Peyer's patch (tissue), 4 donors: ENCODE results near the gene ELAVL1. TPM values are rescaled to one million over a fixed set of nuclear protein-coding genes. Genes with fewer than 3 reads are reported as not detected.

Experiments
- DNase-seq, 3 donors: peaks; one replicate each; pipeline ENCODE4 v3.0.0-alpha.2; 2017 to 2019
- H3K27ac ChIP-seq, 4 donors: fragments of 200-600 bp; sonication (generic); one replicate each; pipeline ENCODE4 v1.5.1; 2016 to 2019
- H3K27me3 ChIP-seq, 2 donors: fragments of 200-600 bp; sonication (generic); one replicate each; pipeline ENCODE4 v1.5.1; 2019
- H3K36me3 ChIP-seq, 3 donors: fragments of 200-600 bp; sonication (generic); one replicate each; pipeline ENCODE4 v1.5.1; 2016 to 2019
- H3K4me1 ChIP-seq, 4 donors: fragments of 200-600 bp; sonication (generic); one replicate each; pipeline ENCODE4 v1.5.1; 2016 to 2019
- H3K4me3 ChIP-seq, 4 donors: fragments of 200-600 bp; sonication (generic); 1 replicate in 3 of 4; 2 replicates in 1 of 4; pipeline ENCODE4 v1.5.1; 2016 to 2019; ENCODE audit warnings: mild to moderate bottlenecking in 1 of 4
- H3K9me3 ChIP-seq, 4 donors: fragments of 200-600 bp; sonication (generic); one replicate each; pipeline ENCODE4 v1.5.1; 2016 to 2019; ENCODE audit warnings: mild to moderate bottlenecking in 1 of 4
- CTCF ChIP-seq, 6 experiments: fragments of 450-650 bp in 4 of 6; fragments of 200-600 bp in 2 of 6; sonication (generic) in 1 of 6; IDR thresholded peaks; one replicate each; pipeline ENCODE4 v1.5.1; 2017 to 2019; ENCODE audit warnings: antibody characterized with exemption in 6 of 6, mild to moderate bottlenecking in 3 of 6, moderate library complexity in 1 of 6
- POLR2A ChIP-seq, 2 donors: fragments of 450-650 bp; IDR thresholded peaks; one replicate each; pipeline ENCODE4 v1.5.1; 2017; ENCODE audit warnings: antibody characterized with exemption in 2 of 2, mild to moderate bottlenecking in 2 of 2, moderate library complexity in 2 of 2
- total RNA-seq, 4 donors: library from RNA; depleted of rRNA; stranded (reverse); fragments of >200 nt; gene quantifications; one replicate each; pipeline ENCODE4 v1.1.0, GENCODE V29; 2016

The ELAVL1 gene
- total RNA-seq, 4 donors from 2014 or later = 21.0 to 41.7 (median 25.9) TPM

DNA sequence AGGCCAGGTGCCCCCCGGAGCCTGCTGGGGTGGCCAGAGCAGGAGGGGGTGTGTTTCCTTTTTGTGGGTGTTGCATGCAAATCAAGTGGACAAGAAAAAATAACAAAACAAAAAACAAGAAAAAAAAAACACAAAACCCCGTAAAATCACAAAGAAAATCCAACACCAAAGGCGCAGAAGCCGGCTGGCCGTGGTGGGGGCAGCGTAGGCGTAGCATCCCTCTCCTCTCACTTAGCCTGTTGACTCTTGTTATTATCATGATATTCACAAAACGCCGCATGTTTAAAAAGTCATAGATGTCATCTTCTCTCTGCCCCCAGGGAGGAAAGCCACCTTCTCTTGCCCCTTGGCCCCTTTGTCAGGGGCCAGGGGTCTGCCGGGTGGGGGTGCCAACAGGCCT, 91.8 kb downstream of the ELAVL1 start:
- TF ChIP-seq CTCF (IDR thresholded peaks at IDR 0.05) (no peak), POLR2A (IDR thresholded peaks at IDR 0.05) (no peak)
- peaks cover 0 to 45% (median 0%) of the 10 kb centered on the region in 3 donors for H3K36me3 ChIP-seq
- no peak for DNase-seq
- H3K9me3 ChIP-seq = no peaks in the 10 kb centered on the region
- H3K27ac ChIP-seq = no peak overlapping the region
- H3K4me1 ChIP-seq = peaks cover 2 to 31% (median 18%) of the 10 kb centered on the region in 4 donors
- peaks cover 0 to 38% of the 10 kb centered on the region in 2 donors for H3K27me3 ChIP-seq
- H3K4me3 ChIP-seq = no peak overlapping the region

DNA sequence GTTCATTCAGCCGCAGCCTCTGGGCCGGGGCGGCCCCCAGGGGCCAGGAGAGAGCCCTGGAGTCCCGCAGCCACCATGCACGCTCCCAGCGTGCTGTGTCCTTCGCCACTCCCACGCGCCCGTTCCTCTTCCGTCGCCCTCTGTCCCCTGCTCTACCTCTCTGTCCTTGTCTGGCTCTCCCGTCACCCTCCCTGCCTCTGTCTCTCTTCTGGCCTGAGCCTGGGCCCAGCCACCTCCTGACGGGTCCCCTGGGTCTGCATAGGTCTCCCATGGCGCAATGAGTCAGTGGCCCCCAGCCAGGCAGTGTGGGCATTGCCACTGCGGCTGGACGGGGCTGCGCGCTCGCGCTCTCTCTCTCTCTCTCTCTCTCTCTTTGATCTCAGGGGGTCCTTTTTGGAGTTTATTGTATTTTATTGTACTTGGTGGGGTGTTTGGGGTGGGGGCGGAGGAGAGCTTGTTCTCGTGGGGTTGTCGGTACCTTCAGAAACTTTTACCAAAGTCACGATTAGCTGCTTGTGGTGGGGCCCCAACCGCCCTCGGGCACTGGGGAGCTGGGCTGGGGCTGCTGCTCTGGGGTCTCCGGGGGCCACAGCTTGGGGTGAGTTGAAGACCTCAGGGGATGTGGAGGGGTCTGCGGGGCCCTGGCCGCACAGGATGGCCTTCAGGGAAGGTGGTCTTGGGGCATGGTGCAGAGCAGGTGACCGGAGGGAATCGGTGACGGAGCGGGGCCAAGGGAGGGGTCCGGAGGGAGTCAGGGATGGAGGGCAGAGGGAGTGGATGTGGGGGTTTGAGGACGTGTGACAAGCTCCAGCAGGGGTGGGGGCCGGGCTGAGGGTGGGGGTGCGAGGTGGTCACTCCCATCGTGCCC, 92.5 kb downstream of the ELAVL1 start:
- peaks cover 2 to 27% (median 16%) of the 10 kb centered on the region in 4 donors for H3K4me1 ChIP-seq
- DNase-seq = peak in 1 of 3 donors; percentile 43
- peaks cover 0 to 33% of the 10 kb centered on the region in 2 donors for H3K27me3 ChIP-seq
- H3K9me3 ChIP-seq = no peaks in the 10 kb centered on the region
- TF ChIP-seq POLR2A (IDR thresholded peaks at IDR 0.05) (no peak), CTCF (IDR thresholded peaks at IDR 0.05) (no peak)
- peaks cover 0 to 45% (median 0%) of the 10 kb centered on the region in 3 donors for H3K36me3 ChIP-seq
- H3K4me3 ChIP-seq = no peak overlapping the region
- no peak overlapping the region for H3K27ac ChIP-seq

DNA sequence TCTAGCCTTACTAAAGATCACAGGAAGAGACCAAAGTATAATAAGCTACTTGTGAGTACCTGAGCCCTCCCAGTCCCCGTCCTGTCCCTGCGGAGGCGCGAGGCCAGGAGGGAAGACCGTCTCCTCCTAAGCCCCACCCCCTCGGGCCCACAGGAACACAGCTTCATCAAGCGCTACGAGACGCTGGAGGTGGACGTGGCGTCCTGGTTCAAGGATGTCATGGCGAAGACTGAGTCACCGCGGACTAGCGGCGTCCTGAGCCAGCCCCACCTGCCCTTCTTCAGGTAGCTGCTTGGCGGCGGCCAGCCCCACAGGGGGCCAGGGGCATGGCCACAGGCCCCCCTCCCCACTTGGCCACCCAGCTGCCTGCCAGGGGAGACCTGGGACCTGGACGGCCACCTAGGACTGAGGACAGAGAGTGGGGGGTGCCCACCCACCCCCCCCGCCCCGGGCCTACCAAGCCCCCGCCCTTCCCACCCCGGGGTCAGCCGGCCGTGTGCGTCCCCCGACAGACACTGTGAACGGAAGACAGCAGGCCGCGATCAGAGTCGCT, 93.2 kb downstream of the ELAVL1 start:
- TF ChIP-seq CTCF (IDR thresholded peaks at IDR 0.05) (no peak), POLR2A (IDR thresholded peaks at IDR 0.05) (no peak)
- peak in 1 of 3 donors; percentile 46 for DNase-seq
- no peak overlapping the region for H3K4me3 ChIP-seq
- no peaks in the 10 kb centered on the region for H3K9me3 ChIP-seq
- H3K4me1 ChIP-seq = peaks cover 0 to 20% (median 9%) of the 10 kb centered on the region in 4 donors
- H3K36me3 ChIP-seq = peaks cover 0 to 49% (median 0%) of the 10 kb centered on the region in 3 donors
- H3K27me3 ChIP-seq = peaks cover 0 to 25% of the 10 kb centered on the region in 2 donors
- no peak overlapping the region for H3K27ac ChIP-seq

- peaks cover 0 to 19% of the 10 kb centered on the region in 2 donors for H3K27me3 ChIP-seq
- peak in 1 of 3 donors; percentile 40 for DNase-seq
- H3K27ac ChIP-seq = no peak overlapping the region
- peaks cover 0 to 14% (median 5%) of the 10 kb centered on the region in 4 donors for H3K4me1 ChIP-seq
- H3K9me3 ChIP-seq = no peaks in the 10 kb centered on the region
- TF ChIP-seq CTCF (IDR thresholded peaks at IDR 0.05) (no peak), POLR2A (IDR thresholded peaks at IDR 0.05) (no peak)
- peaks cover 0 to 52% (median 0%) of the 10 kb centered on the region in 3 donors for H3K36me3 ChIP-seq
- H3K4me3 ChIP-seq = no peak overlapping the region
Observed at GRCh38 chr19:7911508-7912143, 93.8 kb downstream of the ELAVL1 start.

- H3K27me3 ChIP-seq = peaks cover 0 to 9% of the 10 kb centered on the region in 2 donors
- no peak for TF ChIP-seq POLR2A (IDR thresholded peaks at IDR 0.05)
- no peak for TF ChIP-seq CTCF (IDR thresholded peaks at IDR 0.05)
- H3K4me3 ChIP-seq = no peak overlapping the region
- H3K36me3 ChIP-seq = peaks cover 0 to 63% (median 0%) of the 10 kb centered on the region in 3 donors
- H3K27ac ChIP-seq = no peak overlapping the region
- peaks cover 0 to 12% (median 0%) of the 10 kb centered on the region in 4 donors for H3K4me1 ChIP-seq
- DNase-seq = peak in 1 of 3 donors; percentile 43
- no peaks in the 10 kb centered on the region for H3K9me3 ChIP-seq
Observed at GRCh38 chr19:7910321-7911161, 94.9 kb downstream of the ELAVL1 start.
